Measurements from ENCODE around the gene LRRC23. TPM values are rescaled to one million over a fixed set of nuclear protein-coding genes. Genes with fewer than 3 reads are reported as not detected.
"Not testable (repeated sequence)": the region's sequence is repeated elsewhere in the genome, so short reads cannot be mapped to it uniquely, and the experiment has no call there.

Gene LRRC23
- polyA plus RNA-seq, 1 donor (not counting 4 experiments of a cell fraction or from before 2014, with no cell fraction given), result 7.1 TPM

DNA sequence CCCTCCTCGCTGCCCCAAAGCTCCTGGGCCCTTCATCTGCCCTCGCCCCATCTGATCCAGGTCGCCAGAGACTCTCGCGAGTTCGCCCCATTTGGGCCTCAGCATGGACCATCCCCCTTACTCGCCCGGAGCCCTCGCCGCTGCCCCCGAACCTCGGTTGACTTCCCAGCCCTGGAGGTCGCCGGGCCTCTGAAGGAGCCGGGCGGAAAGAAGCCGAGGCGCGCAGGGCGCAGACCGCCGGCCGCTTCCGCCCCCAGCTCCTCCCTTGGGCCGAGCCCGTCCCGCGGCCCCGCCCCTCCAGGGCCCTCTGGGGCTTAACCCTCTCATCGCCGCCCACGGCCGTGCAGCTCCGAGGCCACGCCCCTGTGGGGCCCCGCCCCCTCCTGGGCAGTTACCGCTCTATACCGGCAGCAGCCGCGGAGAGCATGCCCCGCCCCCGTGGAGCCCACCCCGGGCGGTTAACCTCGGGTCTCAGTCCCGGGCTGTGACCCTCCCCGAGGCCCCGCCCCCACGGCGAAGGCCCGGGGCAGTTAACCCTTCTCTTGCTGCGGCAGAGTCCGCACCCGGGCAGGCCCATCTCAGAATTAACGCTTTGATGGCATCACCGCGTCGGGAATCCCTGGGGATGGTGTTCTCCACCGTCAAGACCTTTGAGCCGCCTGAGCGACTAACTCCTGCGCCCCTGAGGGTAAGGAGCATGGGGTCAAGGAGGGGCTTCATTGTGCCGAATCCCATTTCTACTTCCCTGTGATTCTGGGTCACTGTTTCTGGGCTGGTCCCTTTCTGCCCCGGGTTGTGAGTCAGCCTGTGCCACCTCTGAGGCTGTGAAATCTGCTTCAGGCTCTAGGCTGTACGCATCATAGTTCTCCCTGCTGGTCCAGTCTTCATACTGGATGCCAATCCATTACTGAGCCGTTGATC, 31.3 kb upstream of the LRRC23 start, which contains the start of gene SPSB2:
TSS of gene SPSB2 (minus strand) at position 210 of the 921 bp plus-strand sequence. CDS start 402 bp downstream, outside the sequence.
- H3K4me2 ChIP-seq (ENCODE audit: control insufficient read depth, extremely low read depth, insufficient read depth, low read depth, low read length), result peak within 1 kb of the TSS; percentile 98
- DNase-seq (ENCODE audit: low read depth, low spot score) (no peak), FAIRE-seq (peak; percentile 76)
- H3K27ac ChIP-seq (ENCODE audit: control insufficient read depth, insufficient read depth, low read length), result peak within 1 kb of the TSS; percentile 63
- peaks cover 33% of the 10 kb centered on the region for H3K79me2 ChIP-seq (ENCODE audit: control insufficient read depth, insufficient read depth, low read length)
- TF ChIP-seq EZH2 (IDR thresholded peaks at IDR 0.05; ENCODE audit: low read length) (no peak), CTCF (optimal IDR thresholded peaks at IDR 0.05 in 1 of 3, IDR thresholded peaks at IDR 0.05 in 1 of 3, conservative IDR thresholded peaks at IDR 0.05 in 1 of 3; ENCODE audit: extremely low read depth in 1 of 3, insufficient read depth in 2 of 3, low read length in 3 of 3) (no peak)
- dilution Hi-C loops (cut with MboI; ENCODE audit: extremely low pct_ligation_motif_present, low sequenced_read_pairs), result no loop called here
- H3K27me3 ChIP-seq (ENCODE audit: control insufficient read depth, extremely low read depth, insufficient read depth, low read length), result no peaks in the 10 kb centered on the region
- H3K9me3 ChIP-seq (ENCODE audit: control insufficient read depth, low read depth, low read length), result no peaks in the 10 kb centered on the region
- peaks cover 35% of the 10 kb centered on the region for H3K4me1 ChIP-seq (ENCODE audit: control insufficient read depth, extremely low read depth, insufficient read depth, low read length)
- H3K36me3 ChIP-seq (ENCODE audit: control insufficient read depth in 2 of 2, extremely low read depth in 1 of 2, insufficient read depth in 2 of 2, low read length in 2 of 2), result peaks cover 14 to 20% of the 10 kb centered on the region in 2 experiments
- peaks cover 22% of the 10 kb centered on the region for H4K20me1 ChIP-seq (ENCODE audit: control insufficient read depth, extremely low read depth, insufficient read depth, low read length)
- no peaks in the 10 kb centered on the region for H3K9me1 ChIP-seq (ENCODE audit: control insufficient read depth, extremely low read depth, insufficient read depth, low read length)
- peak within 1 kb of the TSS; percentile 90 for H3K9ac ChIP-seq (ENCODE audit: control insufficient read depth, extremely low read depth, insufficient read depth, low read length)
- peak within 1 kb of the TSS; percentile 56 for H2AFZ ChIP-seq (ENCODE audit: control insufficient read depth, low read length)
- H3K4me3 ChIP-seq (ENCODE audit: control insufficient read depth in 2 of 3, extremely low read depth in 1 of 3, insufficient read depth in 2 of 3, low read depth in 1 of 3, low read length in 3 of 3), result peak within 1 kb of the TSS; percentile 76 to 92 (median 80)

- Histone ChIP-seq H3K79me2 (ENCODE audit: control insufficient read depth, insufficient read depth, low read length) (peaks cover 27% of the 10 kb centered on the region), H3K9ac (ENCODE audit: control insufficient read depth, extremely low read depth, insufficient read depth, low read length) (peak overlapping the region; percentile 29), H3K4me1 (ENCODE audit: control insufficient read depth, extremely low read depth, insufficient read depth, low read length) (peaks cover 29% of the 10 kb centered on the region), H4K20me1 (ENCODE audit: control insufficient read depth, extremely low read depth, insufficient read depth, low read length) (peaks cover 17% of the 10 kb centered on the region), H2AFZ (ENCODE audit: control insufficient read depth, low read length) (peak overlapping the region; percentile 36), H3K4me2 (ENCODE audit: control insufficient read depth, extremely low read depth, insufficient read depth, low read depth, low read length) (peak overlapping the region; percentile 98), H3K4me3 (ENCODE audit: control insufficient read depth in 2 of 3, extremely low read depth in 1 of 3, insufficient read depth in 2 of 3, low read depth in 1 of 3, low read length in 3 of 3) (peak overlapping the region in 1 of 3 experiments; percentile 92), H3K36me3 (ENCODE audit: control insufficient read depth in 2 of 2, extremely low read depth in 1 of 2, insufficient read depth in 2 of 2, low read length in 2 of 2) (peaks cover 14 to 18% of the 10 kb centered on the region in 2 experiments)
- H3K9me3 ChIP-seq (ENCODE audit: control insufficient read depth, low read depth, low read length); DNase-seq (ENCODE audit: low read depth, low spot score); H3K27ac ChIP-seq (ENCODE audit: control insufficient read depth, insufficient read depth, low read length); H3K9me1 ChIP-seq (ENCODE audit: control insufficient read depth, extremely low read depth, insufficient read depth, low read length); H3K27me3 ChIP-seq (ENCODE audit: control insufficient read depth, extremely low read depth, insufficient read depth, low read length); dilution Hi-C loops (cut with MboI; ENCODE audit: extremely low pct_ligation_motif_present, low sequenced_read_pairs); FAIRE-seq: not testable (repeated sequence)
Observed at GRCh38 chr12:6874015-6874368, 30.6 kb upstream of the LRRC23 start.

DNA sequence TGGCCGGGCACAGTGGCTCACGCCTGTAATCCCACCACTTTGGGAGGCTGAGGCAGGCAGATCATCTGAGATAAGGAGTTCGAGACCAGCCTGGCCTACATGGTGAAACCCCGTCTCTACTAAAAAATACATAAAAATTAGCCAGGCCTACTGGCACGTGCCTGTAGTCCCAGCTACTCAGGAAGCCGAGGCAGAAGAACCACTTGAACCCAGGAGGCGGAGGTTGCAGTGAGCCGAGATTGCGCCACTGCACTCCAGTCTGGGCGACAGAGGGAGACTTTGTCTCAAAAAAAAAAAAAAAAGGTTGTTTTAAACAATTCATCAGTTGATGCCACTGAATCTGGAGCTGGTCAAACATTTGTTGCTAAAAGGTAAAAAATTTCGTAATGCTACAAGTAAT, 24.8 kb upstream of the LRRC23 start:
- H3K79me2 ChIP-seq (ENCODE audit: control insufficient read depth, insufficient read depth, low read length); dilution Hi-C loops (cut with MboI; ENCODE audit: extremely low pct_ligation_motif_present, low sequenced_read_pairs); H3K4me3 ChIP-seq (ENCODE audit: control insufficient read depth in 2 of 3, extremely low read depth in 1 of 3, insufficient read depth in 2 of 3, low read depth in 1 of 3, low read length in 3 of 3); H3K36me3 ChIP-seq (ENCODE audit: control insufficient read depth in 2 of 2, extremely low read depth in 1 of 2, insufficient read depth in 2 of 2, low read length in 2 of 2); H3K27me3 ChIP-seq (ENCODE audit: control insufficient read depth, extremely low read depth, insufficient read depth, low read length); H3K4me1 ChIP-seq (ENCODE audit: control insufficient read depth, extremely low read depth, insufficient read depth, low read length); H2AFZ ChIP-seq (ENCODE audit: control insufficient read depth, low read length); DNase-seq (ENCODE audit: low read depth, low spot score); FAIRE-seq; H3K27ac ChIP-seq (ENCODE audit: control insufficient read depth, insufficient read depth, low read length); H3K9me1 ChIP-seq (ENCODE audit: control insufficient read depth, extremely low read depth, insufficient read depth, low read length); H4K20me1 ChIP-seq (ENCODE audit: control insufficient read depth, extremely low read depth, insufficient read depth, low read length); H3K4me2 ChIP-seq (ENCODE audit: control insufficient read depth, extremely low read depth, insufficient read depth, low read depth, low read length); H3K9ac ChIP-seq (ENCODE audit: control insufficient read depth, extremely low read depth, insufficient read depth, low read length); H3K9me3 ChIP-seq (ENCODE audit: control insufficient read depth, low read depth, low read length): not testable (repeated sequence)
